COLO668 (cell line): ENCODE measurements around the gene C1QTNF12.

Experiments used
- DNase-seq: peaks from one replicate; lab custom pipeline; 2025; ENCODE audit not compliant: unreplicated experiment; lab: John Stamatoyannopoulos, UW

The C1QTNF12 gene

GRCh38 chr1:1241588-1242219 is 4.8 kb downstream of the C1QTNF12 start:
- DNase-seq, result no peak

DNA sequence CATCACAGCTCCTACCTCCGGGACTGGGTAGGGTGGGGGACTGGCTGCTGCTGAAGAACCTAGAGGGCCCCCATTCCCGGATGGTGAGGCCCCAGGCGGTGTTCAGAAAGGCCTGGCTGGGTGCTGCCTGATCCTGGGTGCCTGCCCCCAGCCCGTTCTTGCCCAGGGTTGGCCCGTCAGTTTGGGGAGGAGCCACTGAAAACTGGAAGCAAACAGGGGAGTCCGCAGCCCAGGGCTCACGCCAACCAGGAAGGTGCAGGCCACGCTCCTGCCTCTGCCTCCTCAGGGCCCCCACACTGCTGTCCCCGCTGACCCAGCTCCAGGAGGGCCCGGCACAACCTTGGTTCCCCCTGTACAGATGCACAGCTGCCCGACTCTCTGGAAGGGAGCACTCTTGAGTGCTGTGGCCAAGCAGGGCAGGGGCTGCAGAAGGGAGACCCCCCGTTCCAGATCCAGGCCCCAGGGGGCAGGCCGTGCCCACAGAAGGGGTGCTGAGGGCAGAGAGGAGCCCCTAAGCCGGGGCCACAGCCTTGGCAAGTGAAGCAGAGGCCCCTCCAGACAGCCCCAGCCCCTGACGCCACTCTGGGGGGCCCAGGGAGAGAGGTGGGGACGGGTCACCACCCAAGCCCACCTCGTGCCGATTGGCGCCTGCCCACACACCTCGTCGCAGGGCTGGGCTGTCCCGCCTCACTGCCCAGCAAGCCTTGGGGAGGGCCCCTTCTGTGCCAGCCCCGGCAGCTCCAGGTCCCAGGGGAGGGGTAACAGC is 5.5 kb downstream of the C1QTNF12 start:
- no peak for DNase-seq

- no peak for DNase-seq
Measured at GRCh38 chr1:1240348-1240732, 6.2 kb downstream of the C1QTNF12 start.

DNA sequence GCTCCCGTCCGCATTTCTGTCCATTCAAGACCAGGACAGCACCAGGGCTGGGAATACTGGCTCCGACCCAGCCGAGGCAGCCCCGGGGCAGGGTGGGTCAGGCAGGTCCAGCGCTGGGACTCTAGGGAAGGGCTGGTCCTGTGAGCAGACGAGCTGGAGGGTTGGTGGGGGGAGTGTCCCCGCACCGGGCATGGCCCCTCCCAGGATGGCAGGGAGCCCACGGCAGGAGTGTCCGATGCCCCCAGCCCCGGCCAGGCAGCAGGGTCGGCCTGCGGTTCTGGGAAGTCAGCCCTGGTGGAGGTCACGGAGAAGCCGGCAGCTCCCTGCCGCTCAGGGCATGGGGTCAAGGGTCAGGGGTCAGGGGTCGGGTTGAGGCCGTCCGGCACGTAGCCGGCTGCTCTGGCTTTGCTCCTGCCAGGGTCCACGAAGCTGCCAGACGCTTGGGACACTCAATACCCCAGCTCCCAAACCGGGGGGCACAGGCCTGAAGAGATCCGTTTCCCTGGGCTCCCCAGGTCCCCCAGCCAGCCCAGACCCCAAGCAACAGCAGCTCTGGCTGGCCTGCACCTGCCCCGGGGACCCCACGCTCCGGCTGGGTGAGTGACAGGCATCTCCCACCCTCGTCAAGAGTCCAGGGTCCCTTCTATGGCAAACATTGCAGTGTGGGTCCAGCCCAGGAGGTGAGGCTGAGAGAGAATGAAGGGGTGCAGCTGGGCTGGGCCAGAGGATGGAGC is 6.7 kb downstream of the C1QTNF12 start:
- no peak for DNase-seq

DNA sequence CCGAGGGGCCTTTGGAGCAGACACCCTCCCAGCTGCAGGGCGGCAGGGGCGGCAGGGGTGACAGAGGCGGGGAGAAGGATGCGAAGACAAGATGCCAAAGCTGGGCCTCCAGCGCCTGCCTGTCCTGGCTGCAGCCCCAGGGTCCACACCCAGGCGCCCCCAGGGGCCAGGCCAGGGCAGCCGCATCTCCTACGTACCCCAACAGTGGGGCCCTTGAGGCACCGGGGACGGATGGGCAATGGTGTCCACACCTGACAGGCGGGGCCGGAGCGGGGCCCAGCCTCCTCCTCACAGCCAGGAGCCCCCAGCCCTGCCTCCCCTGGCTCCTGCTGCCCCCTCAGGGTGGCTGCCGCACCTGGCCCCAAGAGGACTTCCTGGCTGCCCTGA is 7.3 kb downstream of the C1QTNF12 start:
- no peak for DNase-seq

GRCh38 chr1:1238702-1239178 is 7.8 kb downstream of the C1QTNF12 start:
- DNase-seq, result no peak

DNA sequence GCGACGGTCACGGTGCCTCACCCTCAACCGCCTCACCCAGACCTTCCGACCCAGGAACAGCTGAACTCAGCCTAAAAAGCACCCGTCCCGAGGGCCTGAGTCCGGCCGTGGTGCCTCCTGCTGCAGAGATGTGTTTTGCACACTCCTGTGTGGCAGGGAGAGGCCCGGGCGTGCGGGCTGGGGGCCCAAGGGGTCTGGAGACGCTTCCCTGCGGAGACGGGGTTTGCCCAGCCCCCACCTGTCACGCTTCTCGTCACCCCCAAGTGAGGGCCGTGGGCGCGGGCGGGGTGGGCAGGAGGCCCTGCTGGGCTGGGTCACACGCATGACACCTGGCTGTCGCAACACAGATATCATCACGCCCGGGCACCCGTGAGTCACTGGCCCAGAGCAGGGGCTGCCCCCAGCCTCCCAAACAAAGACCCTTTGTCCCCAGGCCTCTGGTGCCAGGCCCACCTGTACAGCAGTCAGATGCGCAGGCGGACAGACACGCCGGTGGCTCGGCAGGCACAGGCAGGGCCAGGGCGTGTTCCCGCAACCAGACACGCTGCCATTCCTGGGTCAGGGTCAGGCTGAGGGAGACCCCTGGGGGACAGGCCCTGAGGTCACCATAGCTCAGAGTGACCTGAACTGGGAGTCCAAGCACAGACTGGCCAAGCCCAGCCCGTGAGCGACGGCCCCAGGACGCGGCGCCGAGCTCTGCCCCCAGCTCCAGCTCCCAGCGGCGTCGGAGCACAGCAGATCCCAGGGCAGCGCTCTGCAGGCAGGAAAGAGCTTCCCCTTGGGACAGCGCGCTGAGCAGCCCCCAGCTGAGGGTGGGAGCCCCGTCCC is 8.4 kb downstream of the C1QTNF12 start:
- DNase-seq, result peak; percentile 67

- no peak for DNase-seq
Measured at GRCh38 chr1:1236945-1237873, 9.3 kb downstream of the C1QTNF12 start.

DNA sequence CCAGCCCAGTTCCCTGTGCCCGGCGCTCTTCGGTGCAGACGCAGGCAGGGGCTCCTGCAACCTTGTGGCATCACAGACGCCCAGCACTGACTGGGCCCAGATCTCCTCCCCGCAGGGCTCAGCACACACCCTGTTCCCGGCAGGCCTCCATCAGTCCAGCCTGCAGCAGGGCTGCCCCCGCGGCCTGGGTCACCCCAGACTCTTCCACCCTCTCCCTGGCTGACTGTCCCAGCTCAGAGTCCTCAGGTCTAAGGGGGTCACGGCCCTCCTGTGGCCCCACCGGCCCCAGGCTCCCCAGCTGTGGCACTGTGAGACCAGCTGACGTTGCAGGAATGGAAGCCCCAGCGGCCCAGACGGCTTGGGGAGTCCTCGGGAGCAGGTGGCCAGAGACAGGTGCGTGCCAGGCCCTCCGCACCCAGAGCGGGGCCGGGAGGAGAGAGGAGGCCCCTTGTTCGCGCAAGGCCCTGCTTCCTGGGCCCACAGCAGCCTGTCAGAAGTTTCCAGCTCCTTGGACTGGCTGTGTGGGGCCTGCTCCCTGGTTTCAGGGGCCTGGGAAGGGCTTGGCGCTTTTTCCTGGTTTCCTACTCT is 10.3 kb downstream of the C1QTNF12 start:
- peak; percentile 89 for DNase-seq

GRCh38 chr1:1235016-1235744 is 11.3 kb downstream of the C1QTNF12 start:
- no peak for DNase-seq

DNA sequence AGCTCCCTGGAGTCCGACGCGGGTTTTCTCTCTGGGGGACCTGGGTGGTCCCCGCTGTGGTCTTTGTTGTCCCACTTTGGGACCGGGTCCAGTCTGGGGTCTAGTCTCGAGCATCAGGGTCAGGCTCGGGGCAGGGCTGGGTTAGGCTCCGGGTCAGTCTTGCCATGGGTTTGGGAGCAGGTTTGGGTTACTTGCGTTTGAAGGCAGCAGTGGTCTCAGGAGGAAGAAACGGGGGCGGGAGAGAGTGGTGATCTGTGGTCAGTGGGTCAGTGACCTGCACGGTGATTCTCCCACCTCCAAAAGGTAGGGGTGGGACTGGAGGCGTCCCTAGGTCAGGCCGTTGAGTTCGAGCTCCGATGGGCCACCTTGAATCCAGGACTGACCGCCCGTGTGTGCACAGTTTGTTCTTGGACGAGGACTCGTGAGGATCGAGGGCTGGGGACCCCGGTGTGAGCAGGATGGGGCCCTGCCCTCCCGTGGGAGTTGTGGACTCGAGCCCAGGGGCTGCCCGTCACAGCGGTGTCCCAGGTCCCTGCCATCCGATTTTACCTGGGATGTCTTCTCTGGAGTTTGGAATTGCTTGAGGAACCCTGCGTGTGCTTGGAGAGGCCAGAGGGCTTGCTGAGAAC is 12.2 kb downstream of the C1QTNF12 start:
- no peak for DNase-seq

DNA sequence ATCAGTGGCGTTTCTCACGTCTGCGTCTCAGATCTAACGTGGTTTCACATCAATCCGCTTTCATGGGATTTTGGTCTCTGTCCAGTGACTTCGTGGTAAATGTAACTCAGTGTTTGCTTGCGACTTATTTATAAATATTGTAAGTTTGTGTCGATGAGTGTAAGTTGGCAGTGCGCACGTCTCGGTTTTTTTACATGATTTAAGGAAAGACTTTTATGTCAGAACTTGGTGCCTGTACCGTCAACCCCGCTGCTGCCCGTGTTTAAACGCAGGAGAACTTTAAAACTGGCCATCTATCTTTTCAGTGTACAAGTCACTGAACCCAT is 13.0 kb downstream of the C1QTNF12 start:
- no peak for DNase-seq

DNA sequence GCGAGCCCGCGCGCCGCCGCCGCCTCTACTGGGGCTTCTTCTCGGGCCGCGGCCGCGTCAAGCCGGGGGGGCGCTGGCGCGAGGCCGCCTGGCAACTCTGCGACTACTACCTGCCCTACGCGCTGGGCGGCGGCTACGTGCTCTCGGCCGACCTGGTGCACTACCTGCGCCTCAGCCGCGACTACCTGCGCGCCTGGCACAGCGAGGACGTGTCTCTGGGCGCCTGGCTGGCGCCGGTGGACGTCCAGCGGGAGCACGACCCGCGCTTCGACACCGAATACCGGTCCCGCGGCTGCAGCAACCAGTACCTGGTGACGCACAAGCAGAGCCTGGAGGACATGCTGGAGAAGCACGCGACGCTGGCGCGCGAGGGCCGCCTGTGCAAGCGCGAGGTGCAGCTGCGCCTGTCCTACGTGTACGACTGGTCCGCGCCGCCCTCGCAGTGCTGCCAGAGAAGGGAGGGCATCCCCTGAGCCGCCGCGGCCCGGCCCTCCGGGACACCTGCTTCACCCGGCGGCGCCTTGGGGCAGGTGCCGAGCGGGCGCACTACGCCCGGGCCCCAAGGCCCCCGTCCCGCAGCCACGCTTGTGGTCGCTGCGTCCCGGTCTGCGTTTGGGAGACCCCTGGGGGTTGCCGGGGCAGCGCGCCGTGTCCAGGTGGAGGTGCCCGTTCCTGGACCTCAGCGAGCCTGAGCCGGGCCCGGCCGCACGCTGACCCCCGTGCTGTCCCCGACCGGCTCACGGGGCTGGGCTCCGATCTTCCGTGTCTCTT is 13.5 kb downstream of the C1QTNF12 start:
- peak; percentile 72 for DNase-seq

DNA sequence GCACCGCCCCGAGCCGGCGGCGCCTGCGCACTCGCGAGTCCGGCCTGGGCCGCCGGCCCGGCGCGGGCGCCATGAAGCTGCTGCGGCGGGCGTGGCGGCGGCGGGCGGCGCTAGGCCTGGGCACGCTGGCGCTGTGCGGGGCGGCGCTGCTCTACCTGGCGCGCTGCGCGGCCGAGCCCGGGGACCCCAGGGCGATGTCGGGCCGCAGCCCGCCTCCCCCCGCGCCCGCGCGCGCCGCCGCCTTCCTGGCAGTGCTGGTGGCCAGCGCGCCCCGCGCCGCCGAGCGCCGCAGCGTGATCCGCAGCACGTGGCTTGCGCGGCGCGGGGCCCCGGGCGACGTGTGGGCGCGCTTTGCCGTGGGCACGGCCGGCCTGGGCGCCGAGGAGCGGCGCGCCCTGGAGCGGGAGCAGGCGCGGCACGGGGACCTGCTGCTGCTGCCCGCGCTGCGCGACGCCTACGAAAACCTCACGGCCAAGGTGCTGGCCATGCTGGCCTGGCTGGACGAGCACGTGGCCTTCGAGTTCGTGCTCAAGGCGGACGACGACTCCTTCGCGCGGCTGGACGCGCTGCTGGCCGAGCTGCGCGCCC is 14.2 kb downstream of the C1QTNF12 start, which contains the start of gene B3GALT6:
TSS of gene B3GALT6 (plus strand) at position 30 of the 588 bp plus-strand sequence. CDS start at position 72, 42 bp downstream.
- peak; percentile 92 for DNase-seq

DNA sequence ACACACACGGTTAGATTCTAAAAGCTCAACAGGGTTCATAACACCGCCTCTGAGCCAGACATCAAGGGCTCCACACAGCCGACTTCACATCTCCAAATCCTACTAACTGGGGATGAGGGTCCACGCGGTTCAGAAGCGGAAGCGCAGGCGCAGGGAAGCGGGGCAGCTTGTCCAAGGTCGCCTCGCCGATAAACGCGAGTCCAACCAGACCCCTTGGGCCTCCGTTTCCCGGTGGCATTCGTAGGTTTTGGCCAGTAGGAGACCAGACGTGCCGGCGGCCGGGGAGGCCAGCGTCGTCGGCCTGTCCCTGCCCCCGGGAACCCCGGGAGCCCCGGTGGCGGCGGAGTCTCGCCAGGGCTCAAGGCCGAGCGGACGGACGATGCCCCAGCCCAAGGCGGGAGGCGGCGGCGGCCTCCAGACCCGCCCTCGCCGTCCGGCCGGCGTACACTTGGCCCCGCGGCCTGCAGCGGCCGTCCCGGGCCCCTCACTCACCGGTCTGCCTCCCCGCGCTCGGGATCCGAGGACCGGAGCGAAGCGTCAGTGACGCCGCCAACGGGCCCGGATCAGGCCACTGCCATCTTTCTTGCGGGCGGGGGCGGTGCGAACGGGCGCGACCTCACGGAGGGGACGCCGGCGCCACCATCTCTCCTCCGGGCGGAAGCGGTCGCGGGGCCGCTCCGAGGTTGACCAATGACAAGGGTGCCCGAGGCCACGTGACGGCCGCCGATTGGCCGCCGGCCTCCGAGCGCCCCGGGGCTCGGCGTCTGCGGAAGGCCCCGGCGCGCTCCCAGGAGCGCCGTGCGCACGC is 14.9 kb downstream of the C1QTNF12 start, which contains the start of gene SDF4:
TSS of gene SDF4 (minus strand) at position 602 of the 808 bp plus-strand sequence. CDS start 3,229 bp downstream, outside the sequence.
- peak; percentile 100 for DNase-seq

DNA sequence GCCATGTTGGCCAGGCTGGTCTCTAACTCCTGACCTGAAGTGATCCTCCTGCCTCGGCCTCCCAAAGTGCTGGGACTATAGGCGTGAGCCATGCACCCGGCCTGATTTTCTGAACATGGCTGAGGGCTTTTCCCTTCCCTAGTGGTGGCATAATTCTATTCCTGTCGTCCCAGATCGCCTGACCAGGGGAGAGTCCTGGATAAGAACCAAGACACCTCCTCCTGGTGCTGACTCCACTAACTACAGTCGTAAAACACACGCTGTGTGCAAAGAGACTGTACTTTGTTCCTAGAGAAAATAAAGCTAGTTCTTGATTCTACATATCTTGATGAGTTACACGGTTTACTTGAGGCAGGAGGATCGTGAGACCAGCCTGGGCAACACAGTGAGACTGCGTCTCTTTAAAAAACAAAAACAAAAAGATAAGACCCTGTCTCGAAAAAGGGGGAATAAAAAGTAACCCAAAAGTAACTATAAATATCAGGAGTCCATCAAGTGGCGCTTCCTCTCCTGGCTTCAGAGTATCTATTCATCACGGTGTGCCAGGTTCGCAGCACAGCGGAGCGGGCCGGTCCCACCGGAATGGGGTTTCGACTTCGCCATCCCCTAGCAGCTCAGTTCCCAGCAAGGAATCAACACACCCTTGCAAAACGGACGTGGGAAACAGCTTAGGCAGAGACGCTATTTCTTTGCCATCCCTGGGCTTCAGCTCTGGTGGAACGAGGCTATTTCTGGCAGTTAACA is 15.7 kb downstream of the C1QTNF12 start:
- no peak for DNase-seq
